Transverse colon (tissue), 4 donors: ENCODE measurements around the gene CHST15. TPM values are rescaled to one million over a fixed set of nuclear protein-coding genes. Genes with fewer than 3 reads are reported as not detected.

Experiments
- DNase-seq: peaks from one replicate; pipeline ENCODE4 v3.0.0-alpha.2; 2019
- H3K27ac ChIP-seq, 4 donors: fragments of 200-600 bp; sonication (generic); 2 replicates each; pipeline ENCODE4 v1.5.1; 2016 to 2018; ENCODE audit warnings: inconsistent platforms in 4 of 4
- H3K27me3 ChIP-seq: fragments of 200-600 bp; sonication (generic); 2 replicates; pipeline ENCODE4 v1.5.1; 2017; ENCODE audit warnings: inconsistent platforms
- H3K36me3 ChIP-seq, 4 donors: fragments of 200-600 bp; sonication (generic); 2 replicates each; pipeline ENCODE4 v1.5.1; 2017 to 2019; ENCODE audit warnings: inconsistent platforms in 4 of 4
- H3K4me1 ChIP-seq, 4 donors: fragments of 200-600 bp; sonication (generic); 2 replicates each; pipeline ENCODE4 v1.5.1; 2017 to 2020; ENCODE audit warnings: inconsistent platforms in 4 of 4
- H3K4me3 ChIP-seq, 4 donors: fragments of 200-600 bp; sonication (generic); 1 replicate in 1 of 4; 2 replicates in 3 of 4; pipeline versions ENCODE4 v1.5.1 to v1.6.1; 2017 to 2019; ENCODE audit warnings: inconsistent platforms in 4 of 4
- H3K9me3 ChIP-seq, 2 donors: fragments of 200-600 bp; sonication (generic); 2 replicates each; pipeline ENCODE4 v1.5.1; 2017 to 2019; ENCODE audit warnings: inconsistent platforms in 2 of 2
- EP300 ChIP-seq: sonication (generic); formaldehyde crosslinking; IDR thresholded peaks from one replicate; pipeline ENCODE4 v1.6.1; 2017; ENCODE audit warnings: antibody characterized with exemption, low read depth
- POLR2A ChIP-seq: fragments of 450-650 bp; IDR thresholded peaks from one replicate; pipeline ENCODE4 v1.6.1; 2016; ENCODE audit warnings: antibody characterized with exemption, mild to moderate bottlenecking, moderate library complexity
- POLR2AphosphoS5 ChIP-seq, 3 donors: sonication (generic); formaldehyde crosslinking; IDR thresholded peaks; one replicate each; pipeline ENCODE4 v1.6.1; 2016; ENCODE audit warnings: antibody characterized with exemption in 3 of 3
- WGBS, 2 donors: methylation state at CpG; one replicate each; pipeline ENCODE4 v1.1.5; 2018; ENCODE audit warnings: low coverage in 1 of 2; 5-methylcytosine and 5-hydroxymethylcytosine counted together
- in situ Hi-C, 4 donors: fragments of 200-750 bp; cut with MboI; loops; one replicate each; pipeline versions ENCODE4 v1.15.0 to v1.15.1; 2017; ENCODE audit warnings: low sequenced_read_pairs in 3 of 4, low pct_ligation_motif_present in 1 of 4, low pct_unique_long_range_greater_than_20kb in 1 of 4
- intact Hi-C: fragments of 100-400 bp; cut with DNase I; formaldehyde crosslinking; loops from one replicate; pipeline ENCODE4 v1.15.1; 2023; ENCODE audit warnings: low total_unique reads
- total RNA-seq, 4 donors: library from RNA; depleted of rRNA; stranded (reverse); fragments of >200 nt; gene quantifications; one replicate each; pipeline ENCODE4 v1.1.0, GENCODE V29; 2016
- TF ChIP-seq, protein P1 (sequence below), 5 experiments: fragments of 200-600 bp in 3 of 5; fragments of 450-650 bp in 2 of 5; sonication (generic) in 3 of 5; IDR thresholded peaks; 1 replicate in 2 of 5; 2 replicates in 3 of 5; pipeline ENCODE4 v1.5.1; 2016 to 2017; ENCODE audit warnings: antibody characterized with exemption in 5 of 5, inconsistent platforms in 3 of 5, mild to moderate bottlenecking in 2 of 5, moderate library complexity in 1 of 5

The CHST15 gene
- total RNA-seq, 4 donors from 2014 or later, result 10.0 to 25.4 (median 16.0) TPM

DNA sequence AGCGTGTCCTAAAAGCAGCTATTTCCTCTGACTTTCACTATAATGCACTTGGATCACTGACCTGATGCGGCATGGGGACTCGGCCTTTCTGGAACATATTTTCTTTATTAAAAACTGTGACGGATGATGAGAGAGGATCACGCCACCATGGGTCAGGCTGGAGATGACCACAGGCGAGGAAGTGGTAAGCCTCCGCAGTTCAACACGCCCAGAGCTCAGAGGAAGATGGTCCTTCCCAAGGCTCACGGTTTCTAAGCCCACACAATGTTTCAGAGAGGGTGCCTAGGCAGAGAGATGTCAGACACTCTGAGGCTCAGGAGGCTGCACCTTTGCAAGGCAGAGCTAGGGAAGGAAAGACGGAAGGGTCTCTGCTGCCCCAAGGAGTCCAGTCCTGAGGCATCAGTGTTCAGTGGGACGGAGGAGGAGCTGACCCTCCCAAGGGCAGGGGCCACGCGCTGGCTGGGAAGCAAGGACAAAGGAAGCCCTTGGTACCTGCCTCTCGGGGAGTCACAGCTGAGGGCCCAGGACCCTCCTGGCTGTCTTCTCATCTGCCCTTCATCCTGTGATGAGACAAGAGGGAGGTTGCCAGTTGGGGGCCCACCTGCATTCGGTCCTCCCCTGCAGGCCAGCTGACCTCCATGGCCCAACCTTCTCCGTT lies 9.5 kb downstream of the CHST15 start:
- TF ChIP-seq, protein P1, sequence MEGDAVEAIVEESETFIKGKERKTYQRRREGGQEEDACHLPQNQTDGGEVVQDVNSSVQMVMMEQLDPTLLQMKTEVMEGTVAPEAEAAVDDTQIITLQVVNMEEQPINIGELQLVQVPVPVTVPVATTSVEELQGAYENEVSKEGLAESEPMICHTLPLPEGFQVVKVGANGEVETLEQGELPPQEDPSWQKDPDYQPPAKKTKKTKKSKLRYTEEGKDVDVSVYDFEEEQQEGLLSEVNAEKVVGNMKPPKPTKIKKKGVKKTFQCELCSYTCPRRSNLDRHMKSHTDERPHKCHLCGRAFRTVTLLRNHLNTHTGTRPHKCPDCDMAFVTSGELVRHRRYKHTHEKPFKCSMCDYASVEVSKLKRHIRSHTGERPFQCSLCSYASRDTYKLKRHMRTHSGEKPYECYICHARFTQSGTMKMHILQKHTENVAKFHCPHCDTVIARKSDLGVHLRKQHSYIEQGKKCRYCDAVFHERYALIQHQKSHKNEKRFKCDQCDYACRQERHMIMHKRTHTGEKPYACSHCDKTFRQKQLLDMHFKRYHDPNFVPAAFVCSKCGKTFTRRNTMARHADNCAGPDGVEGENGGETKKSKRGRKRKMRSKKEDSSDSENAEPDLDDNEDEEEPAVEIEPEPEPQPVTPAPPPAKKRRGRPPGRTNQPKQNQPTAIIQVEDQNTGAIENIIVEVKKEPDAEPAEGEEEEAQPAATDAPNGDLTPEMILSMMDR (IDR thresholded peaks at IDR 0.05), result no peak
- TF ChIP-seq POLR2AphosphoS5 (IDR thresholded peaks at IDR 0.05) (no peak), POLR2A (no peak), EP300 (no peak)
- intact Hi-C loops (no loop called here), in situ Hi-C loops (no loop called here)
- Histone ChIP-seq H3K27ac (peak overlapping the region in 3 of 4 donors; percentile 6 to 60 (median 51)), H3K9me3 (no peaks in the 10 kb centered on the region), H3K36me3 (no peaks in the 10 kb centered on the region), H3K4me1 (peaks cover 23 to 52% (median 31%) of the 10 kb centered on the region in 4 donors), H3K4me3 (no peak overlapping the region), H3K27me3 (no peaks in the 10 kb centered on the region)
- no peak for DNase-seq
- WGBS, 2 donors, result 82 to 95% methylated on average over 3 to 16 of the region's 16 CpGs

DNA sequence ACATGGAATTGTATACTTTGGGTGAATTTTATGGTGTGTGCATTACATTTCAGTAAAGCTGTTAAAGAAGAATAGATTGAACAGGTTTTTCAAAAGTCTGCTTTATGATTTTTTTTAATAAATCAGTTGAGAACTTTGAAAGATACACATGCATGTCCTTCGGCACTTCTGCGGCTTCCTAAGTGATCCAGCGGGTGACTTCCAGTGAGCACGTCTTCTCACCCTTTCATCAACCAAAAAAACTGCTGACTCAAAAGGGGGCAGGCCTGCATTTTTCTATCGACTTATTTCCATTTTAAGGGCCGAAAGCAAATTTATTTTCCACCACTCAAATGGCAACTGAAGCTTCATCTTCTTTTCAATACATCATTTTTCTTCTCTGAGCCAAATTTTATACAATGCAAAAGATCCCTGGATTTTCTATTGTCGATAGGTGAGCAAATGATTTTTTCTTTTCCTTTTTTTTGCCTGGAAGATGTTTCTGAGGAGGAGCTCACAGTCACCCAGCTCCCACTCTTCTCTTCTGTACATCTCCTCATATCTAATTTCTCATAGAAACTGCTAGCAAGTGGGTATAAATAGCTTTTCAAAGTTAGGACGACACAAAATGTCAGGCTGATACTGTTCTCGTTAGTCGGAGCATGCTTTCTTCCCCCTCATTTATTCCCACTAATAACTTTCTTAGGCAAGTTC lies 10.2 kb downstream of the CHST15 start:
- DNase-seq, result no peak
- in situ Hi-C loops (no loop called here), intact Hi-C loops (no loop called here)
- H3K4me1 ChIP-seq, result peaks cover 17 to 49% (median 25%) of the 10 kb centered on the region in 4 donors
- WGBS, 2 donors, result 82 to 90% methylated on average over 10 of the region's 10 CpGs
- H3K27ac ChIP-seq, result peak overlapping the region in 1 of 4 donors; percentile 51
- no peaks in the 10 kb centered on the region for H3K36me3 ChIP-seq
- TF ChIP-seq, protein P1 (IDR thresholded peaks at IDR 0.05), result no peak
- no peak for TF ChIP-seq EP300
- no peak for TF ChIP-seq POLR2A
- no peak for TF ChIP-seq POLR2AphosphoS5 (IDR thresholded peaks at IDR 0.05)
- H3K4me3 ChIP-seq, result no peak overlapping the region
- no peaks in the 10 kb centered on the region for H3K9me3 ChIP-seq
- H3K27me3 ChIP-seq, result no peaks in the 10 kb centered on the region

DNA sequence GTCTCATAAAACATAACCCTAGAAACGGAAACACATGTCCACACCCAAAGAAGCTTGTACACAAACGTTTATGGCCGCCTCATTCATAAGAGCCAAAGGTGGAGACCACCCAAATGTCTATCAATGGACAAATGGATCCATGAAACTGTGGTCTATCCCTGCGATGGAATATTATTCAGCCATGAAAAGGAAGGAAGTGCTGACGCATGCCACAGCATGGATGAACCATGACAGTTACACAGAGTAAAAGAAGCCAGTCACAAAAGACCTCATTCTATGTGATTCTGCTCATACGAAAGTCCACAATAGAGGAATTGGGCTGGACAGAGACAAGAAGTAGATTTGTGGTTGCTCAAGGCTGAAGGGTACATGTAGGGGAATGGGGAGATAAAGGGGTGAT lies 10.8 kb downstream of the CHST15 start:
- Histone ChIP-seq H3K4me3 (no peak overlapping the region), H3K27ac (no peak overlapping the region), H3K27me3 (no peaks in the 10 kb centered on the region), H3K4me1 (peaks cover 13 to 43% (median 23%) of the 10 kb centered on the region in 4 donors), H3K9me3 (no peaks in the 10 kb centered on the region), H3K36me3 (no peaks in the 10 kb centered on the region)
- DNase-seq, result no peak
- TF ChIP-seq POLR2AphosphoS5 (IDR thresholded peaks at IDR 0.05) (no peak), EP300 (no peak), POLR2A (no peak)
- TF ChIP-seq, protein P1 (IDR thresholded peaks at IDR 0.05), result no peak
- in situ Hi-C loops, result no loop called here
- intact Hi-C loops, result no loop called here
- WGBS, 2 donors, result 81 to 87% methylated on average over 4 to 6 of the region's 6 CpGs

DNA sequence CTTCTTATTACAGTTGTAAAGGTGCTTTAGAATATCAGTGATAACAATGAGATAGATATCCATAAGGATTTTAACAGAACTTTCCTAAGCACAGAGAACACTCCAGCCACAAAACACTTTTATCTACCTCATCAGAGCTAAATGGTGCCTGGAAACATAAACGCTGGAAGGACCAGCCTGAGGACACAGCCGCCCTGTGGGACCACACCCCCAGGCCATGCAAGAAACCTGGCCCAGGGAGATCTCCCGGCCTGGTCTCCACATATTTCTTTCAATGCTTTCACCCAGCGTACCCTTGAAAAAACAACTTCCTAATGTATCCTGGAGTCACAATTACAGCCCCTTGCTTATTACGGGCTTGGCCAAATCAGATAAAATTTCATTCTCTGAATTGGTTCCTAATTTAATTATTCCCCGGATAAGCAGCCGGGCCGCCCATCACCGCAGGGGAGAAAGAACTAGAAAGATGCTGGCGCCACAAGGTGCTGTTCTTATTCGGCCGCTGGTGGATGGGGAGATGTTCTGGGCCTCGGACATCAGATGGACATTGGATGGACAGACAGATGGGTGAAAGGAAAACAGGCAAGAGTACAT lies 11.8 kb downstream of the CHST15 start:
- Histone ChIP-seq H3K4me1 (peaks cover 8 to 36% (median 24%) of the 10 kb centered on the region in 4 donors), H3K36me3 (no peaks in the 10 kb centered on the region)

More for the DNA sequence above, 11.8 kb downstream of the CHST15 start:
- no peaks in the 10 kb centered on the region for H3K9me3 ChIP-seq
- no peak for DNase-seq
- intact Hi-C loops (no loop called here), in situ Hi-C loops (no loop called here)
- no peak for TF ChIP-seq POLR2A
- no peak for TF ChIP-seq POLR2AphosphoS5 (IDR thresholded peaks at IDR 0.05)
- TF ChIP-seq EP300, result no peak
- TF ChIP-seq, protein P1 (IDR thresholded peaks at IDR 0.05), result no peak
- WGBS, 2 donors, result 76 to 83% methylated on average over 12 to 13 of the region's 13 CpGs
- H3K27me3 ChIP-seq, result no peaks in the 10 kb centered on the region
- peak overlapping the region in 1 of 4 donors; percentile 70 for H3K27ac ChIP-seq
- H3K4me3 ChIP-seq, result no peak overlapping the region
